Measurements from ENCODE around the gene USH2A.
A peak's percentile ranks its signal among the peaks of the same experiment; 100 is the strongest.

The USH2A gene

DNA sequence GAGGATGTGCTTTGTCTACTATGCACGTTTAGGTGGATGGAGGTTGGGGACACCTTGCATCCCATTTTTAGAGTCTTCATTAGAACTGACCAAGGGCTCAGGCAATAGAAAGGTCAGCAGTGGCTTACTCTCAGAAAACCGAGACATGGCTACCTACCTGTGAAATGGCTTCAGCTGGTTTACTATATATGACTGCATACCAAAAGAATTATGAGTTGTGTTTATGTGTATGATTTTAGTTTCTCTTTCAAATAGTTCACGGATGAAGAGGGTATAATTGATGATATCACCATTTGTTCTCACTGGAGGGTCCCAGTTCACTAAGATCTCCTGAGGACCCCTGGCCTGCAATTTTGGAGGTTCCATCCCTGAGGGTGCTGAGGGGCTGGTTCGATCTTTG, 749.3 kb downstream of the USH2A start:
- DNase-seq, result no peak

DNA sequence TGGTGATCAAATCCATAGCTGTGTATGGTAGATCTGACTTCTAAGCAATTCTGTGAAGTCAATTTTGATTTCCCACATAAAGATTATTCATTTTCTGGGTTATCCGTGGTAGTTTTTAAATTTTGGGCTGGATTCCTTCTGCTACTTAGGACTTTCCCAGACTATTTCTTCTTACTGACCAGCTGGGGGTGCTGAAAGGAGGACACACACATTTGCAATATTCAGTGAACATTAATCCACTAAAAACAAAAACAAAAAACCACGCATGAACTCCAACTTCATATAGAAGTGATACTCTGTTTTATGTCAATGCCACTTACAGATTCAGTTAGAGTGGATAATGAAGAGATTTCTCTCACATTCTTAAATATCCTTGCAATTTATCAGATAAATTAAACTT, 750.8 kb downstream of the USH2A start:
- DNase-seq, result no peak

DNA sequence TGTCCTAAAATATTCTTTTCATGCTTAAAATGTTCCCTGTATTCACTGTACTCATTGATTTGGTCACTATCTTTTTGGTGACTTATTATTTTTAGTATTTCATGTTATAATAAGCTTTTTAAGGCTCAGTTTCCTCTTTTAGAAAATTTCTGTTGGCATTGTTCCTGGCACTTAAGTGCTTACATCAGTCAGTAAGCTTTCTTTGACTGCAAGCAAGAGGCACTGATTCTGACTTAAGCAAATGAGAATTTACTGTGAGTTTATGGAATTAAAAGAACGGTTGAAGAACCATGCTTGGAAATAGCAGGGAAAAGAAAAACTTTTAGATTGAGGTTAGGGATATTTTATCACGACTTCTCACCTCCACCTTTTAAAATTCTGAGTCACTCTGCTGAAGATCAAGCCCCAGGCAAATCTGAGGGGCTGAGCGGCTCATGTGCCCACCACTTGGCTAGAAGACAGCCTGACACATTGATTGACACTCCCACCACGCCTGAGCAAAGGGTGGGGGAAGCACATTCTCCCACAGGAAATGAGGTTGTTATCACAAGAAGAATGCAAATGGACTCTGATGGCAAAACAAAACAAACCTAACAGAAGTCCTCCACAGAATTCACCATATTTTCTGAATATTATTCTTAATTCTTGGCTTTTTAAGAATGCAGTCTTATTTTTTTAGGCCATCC, 753.3 kb downstream of the USH2A start:
- no peak for DNase-seq

DNA sequence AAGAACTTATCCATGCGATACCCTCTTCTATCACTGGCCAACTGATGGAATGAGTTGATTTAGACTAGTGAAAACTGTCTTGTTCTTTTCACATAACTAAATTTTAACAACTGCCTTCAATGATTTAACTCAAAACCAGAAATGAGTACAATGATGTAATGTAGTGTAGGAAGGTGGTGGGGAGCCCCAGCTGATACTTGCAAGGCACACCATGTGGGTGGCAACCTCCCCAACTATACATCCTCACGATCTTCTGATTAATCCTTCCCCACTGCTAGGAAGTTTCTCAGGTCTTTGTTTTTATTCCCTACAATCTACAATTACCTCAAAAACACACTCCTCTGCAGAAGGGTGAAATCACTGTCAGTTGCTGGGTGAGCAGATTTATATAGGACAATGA, 755.5 kb downstream of the USH2A start:
- no peak for DNase-seq

DNA sequence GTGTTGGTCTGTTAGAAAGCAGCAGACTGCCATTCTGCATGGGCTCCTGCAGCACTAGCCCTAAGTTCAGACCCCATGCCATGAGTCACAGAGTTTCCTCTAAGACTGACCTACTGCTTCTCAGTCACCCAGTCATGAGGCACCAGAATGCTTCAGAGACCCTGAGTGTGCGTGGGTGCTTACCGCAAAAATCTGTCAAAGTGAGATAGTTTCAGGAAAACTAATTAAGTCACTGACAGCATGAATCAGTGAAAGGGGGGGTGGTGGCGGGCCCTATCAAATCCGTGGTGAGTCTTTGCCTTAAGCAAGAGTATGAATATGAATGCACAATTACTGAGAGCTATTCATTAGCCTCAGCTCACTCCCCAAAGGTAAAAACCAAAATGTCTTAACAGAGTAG, 758.0 kb downstream of the USH2A start:
- DNase-seq, result no peak

DNA sequence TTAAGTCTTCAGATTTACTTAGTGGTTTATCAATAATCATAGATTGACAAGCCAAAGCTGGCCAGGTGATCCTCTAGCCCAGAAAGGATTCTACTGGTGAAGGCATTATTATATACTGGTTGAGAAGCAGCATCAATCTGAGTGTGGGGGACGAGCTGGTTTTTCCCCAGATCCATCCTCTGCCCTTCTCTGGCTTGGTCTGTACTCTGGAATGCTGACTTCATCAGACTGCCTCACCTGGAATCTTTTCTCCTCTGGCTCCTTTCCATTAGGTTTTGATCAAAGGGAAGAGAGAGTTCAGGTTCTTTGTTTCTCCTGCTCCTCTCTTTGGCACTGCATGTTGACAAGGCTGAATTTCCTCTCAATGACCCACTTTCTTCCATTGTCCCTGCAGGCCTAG, 762.2 kb downstream of the USH2A start:
- DNase-seq, result no peak

DNA sequence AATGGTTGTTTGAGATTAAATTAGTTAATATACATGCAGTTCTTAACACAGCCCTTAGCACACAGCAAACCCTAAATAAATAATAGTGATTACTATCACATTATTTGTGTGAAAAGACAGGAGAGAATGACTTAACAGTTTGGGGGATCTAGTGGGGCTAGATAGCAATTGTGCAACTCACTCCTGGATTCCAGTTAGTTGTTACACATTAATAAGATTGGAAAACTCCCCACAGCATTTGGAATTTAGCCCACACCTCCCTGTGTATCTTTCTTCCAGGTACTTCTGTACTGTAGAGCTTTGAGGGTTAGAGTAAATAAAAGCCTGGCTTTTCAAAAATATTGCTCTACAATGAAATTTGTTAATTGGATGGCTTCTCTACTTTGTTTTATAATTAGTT, 763.0 kb downstream of the USH2A start:
- DNase-seq, result no peak

DNA sequence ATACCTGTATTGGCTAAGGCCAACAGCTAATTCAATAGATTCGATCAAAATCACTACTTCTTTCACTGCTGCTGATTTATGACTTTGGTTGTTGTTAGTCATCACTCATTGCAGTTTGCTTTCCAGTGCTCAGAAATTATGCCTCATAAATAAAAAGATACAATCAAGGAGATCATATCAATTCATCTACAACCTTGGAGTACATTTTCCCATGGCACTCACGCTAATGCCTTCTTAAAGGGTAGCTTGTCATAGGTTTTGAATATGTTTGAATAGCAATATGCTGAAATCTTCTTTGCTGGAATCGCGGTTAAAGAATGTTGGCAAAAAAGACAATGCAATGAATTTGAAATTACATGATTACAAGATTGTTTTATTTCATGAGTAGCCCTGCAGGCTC, 766.2 kb downstream of the USH2A start:
- DNase-seq, result no peak

DNA sequence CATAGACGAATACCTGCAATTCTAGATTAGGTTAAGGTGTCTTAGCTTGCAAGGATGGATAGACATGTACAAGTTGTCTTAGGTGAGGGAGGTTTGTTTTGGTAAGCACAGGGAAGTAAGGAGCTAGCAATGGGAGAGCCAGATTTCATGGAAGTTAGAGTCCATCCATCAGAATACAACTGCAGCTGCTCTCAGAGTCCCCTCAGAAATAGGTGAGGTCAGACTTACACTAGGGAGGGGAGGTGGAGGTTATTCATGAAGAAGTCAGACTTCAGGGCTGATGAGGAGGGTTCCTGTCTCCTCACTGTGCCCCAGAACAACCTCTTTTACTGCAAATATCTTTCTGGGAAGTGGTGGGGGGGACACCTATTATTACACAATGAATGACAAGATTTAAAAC, 770.9 kb downstream of the USH2A start:
- no peak for DNase-seq

DNA sequence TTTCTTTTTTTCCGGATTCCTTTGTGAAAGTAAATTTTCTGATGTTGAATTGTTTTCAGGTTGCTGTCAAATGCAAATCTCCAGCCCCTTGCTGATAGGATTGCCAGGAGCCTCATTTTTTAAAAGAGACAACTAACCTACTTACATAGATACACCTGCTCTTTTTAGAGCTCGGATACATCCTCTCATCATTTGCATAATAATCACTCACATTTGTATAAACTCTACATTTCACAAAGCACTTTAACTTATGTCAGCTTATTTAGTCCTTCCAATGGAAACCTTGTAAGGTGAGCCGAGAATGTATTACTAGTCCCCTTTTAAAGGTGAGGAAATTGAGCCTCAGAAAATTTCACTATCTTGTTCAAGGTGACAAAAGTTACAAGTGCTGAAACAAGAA, 771.4 kb downstream of the USH2A start:
- DNase-seq, result no peak

DNA sequence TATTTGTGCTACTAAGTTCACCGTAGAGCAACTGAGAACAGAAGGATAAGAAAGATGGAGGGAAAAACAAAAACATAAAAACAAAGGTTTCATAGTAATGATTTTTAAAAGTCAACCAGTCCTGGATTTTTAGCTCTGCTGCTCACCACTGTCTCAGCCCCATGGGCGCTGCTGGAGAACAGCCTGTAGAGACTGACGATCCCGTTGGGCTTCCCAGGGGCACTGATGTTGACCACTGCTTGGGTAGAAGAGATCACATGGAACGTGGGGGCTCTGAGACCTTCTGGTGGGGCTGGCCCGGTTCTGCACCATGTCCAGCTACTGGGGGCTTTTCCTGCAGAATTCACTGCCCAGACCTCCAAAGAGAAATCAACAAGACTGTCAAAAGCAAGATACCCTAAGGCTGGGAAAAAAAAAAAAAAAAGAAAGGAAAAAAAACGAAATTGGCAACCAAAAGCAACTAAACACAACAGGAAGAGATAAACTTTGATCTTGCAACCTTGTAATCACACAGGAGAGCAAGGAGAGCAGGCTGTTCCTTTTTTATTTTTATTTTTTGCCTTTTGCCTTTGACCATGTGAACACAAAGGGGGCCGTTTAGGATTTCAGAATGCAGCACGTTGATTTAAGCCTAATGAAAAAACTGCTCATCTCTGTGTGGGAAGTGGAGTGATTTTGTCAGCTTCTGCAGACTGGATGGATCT, 772.6 kb downstream of the USH2A start:
- DNase-seq, result no peak

DNA sequence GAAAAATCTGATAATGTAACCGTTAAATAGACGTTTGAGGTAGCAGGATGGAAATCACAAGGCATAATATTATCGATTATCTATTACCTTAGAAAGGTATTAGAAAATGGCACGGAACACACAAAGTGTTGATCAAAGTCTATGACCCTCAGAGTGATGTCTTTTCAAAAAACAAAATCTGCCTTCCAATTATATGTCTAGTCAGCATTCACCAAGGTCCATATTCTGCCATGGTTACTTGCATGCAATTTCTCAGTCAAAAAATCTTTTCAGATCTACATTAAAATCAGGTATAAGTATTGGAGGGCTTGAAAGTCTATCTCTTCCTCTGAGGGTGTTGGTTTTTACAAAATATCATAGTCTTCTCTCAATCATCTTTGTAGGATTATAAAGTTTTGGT, 774.3 kb downstream of the USH2A start:
- no peak for DNase-seq

DNA sequence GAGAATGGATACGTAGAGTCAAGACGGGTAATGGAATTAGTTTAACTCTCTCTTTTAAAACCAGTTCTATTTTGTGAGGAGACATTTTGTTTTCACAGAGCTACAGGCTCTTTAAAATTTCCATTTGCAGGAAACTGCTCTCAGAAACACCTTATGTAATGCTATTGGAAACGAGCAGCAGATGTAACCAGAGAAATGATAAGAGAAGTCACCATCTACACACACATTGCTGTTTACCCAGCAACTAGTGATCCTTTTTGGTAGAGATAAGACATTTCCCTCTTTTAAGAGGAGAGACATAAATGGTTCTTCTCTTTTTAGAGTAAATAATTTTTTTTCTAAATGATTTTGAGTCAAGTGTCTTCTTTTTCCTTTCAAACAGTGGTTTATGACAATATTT, 775.5 kb downstream of the USH2A start:
- DNase-seq, result peak; percentile 2

DNA sequence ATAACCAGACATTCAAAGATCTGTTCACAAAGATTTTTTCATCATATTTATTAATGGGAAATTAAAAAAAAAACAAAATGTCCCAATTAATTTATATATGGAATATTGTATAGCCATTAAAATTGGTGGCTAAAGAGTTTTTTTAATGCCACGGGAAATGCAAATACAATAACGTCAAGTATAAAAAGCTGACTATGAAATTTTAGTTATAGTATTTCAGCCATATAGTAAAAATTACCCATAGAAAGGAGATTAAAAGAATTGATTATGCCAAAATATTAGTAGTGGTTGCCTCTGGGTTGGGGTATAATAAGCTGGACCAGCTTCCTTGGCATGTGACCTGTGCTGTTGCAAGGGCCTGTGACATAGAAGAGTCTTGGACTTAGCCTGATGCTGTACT, 777.4 kb downstream of the USH2A start:
- DNase-seq, result no peak

DNA sequence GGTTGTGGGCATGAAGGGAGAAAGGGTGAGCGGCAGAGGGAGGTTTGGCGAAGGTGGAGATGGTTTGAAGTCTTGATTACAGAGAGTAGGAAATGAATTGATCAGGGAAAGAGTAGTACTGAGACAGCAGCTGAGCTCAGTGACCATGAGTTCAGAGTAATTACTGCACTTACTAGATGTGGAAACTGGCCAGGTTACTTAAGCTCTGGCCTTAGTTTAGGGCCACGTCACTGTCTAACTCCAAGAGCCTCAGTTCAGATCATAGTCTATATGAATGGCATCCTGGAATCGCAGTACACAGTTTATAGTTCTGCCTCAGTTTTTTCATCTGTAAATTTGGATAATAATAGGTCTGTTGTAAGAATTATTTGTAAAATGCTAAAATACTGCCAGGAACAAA, 778.1 kb downstream of the USH2A start:
- DNase-seq, result no peak

DNA sequence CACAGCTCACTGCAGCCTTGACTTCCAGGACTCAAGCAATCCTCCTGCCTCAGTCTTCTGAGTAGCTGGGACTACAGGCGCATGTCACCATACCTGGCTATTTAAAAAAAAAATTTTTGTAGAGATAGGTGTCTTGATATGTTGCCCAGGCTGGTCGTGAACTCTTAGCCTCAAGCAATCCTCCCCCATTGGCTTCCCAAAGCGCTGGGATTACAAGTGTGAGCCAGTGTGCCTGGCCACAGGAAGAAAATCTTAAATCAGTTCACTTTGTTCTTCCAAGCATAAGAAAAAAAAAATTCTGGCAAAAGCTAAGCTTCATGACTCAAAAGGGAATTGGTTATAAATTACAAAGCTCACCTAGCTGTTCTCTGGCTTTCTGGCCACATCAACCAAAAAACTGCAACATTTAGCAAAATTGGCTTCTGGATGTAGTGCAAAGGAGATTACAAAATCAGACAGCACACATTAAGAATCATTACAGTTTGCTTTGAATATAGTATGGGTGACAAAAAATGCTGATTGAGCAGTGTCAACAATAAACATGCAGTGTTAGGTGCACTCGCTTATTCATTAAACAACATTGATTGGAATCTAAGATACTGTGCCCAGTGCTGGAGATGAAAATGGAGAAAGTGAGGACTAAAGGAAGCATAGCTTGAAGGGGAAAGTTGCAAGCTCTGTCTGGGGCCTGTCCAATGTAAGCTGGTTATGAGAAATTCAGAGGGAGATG, 779.5 kb downstream of the USH2A start:
- no peak for DNase-seq

DNA sequence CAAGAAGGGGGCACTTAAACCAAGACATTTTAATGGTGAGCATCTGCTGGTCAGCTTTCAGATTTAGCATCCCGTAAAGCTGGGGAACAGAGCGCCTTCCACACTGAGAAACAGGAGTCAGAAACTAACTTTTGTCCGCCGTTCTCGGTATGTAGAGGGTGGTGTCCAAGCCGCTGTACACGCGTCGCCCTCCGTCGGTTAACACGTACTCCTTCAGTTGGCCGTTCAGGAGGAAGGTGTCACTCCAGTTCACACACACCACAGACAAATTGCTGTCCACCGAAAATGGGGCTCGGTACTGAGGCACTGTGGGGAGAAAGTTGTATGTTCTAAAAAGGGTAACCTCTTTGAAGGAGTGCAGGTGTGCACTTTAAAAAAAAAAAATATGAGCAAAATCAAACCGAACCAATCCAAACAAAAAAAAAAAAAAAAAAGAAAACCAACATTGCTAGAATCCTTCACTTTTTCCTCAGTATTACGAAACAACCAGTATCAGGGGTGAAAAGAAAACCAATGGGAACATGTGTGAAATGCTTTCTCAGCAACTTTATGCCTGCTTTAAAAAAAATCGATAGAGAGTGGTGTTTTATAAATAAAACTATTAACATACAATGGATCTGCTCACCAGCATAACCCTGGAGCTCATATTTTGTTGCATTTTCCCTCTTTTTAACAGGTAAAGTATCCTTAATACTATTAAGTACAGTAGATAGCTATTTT, 782.7 kb downstream of the USH2A start:
- no peak for DNase-seq

DNA sequence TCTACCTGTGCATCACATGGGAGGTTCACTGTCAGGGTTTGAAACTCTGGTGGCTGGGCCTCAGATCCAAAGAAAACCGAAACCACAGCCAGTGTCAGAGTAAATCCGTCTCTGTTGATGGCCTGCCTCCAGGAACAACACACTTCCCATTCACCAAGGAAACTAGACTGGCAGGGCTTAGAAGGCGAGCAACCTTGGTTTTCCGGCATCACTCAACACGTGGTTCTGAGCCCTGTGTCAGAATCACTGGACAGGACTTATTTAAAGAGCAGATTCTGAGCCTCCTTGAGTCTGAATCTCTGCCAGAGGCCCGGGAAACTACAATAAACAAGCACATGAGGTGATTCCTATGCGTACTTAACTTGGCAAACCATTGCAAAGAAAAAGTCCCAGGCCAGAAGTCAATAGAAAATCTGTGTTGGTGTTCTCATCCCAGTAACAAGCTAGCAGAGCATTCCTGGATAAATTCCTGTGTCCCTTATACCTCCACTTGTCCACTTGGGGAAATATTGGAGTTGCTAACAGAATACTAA, 786.1 kb downstream of the USH2A start:
- no peak for DNase-seq

DNA sequence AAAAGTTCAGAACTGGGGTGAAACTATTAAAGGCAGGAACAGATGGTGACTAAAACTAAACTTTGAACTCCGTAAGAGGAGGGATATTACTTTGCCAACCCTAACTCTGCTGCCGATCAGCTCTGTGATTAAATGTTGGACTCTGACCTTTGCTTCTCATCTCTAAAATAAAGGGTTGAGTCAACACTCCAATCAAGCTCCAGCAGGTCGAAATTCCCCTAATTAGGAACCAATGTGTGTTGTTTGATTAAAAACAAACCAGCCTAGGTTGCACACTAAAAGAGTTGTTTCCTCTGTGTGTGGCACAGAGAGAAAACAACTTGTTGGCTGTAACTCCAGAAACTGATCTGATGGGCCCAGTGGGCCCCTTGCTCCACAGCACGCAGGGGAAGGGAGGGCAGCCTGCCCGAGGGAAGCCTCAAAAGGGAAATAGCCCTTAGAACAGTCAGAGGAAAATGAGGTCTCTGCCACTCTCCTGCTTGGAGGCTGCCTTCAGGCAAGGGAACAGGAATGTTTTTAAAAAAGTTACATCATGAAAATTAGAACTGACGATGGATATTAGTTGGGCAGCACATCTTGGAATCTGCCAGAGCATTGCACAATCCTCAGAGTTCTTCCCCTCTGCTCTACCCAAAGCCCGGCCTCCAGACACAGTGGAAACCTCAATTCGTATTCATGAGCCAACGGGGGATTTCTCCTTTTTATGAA, 786.8 kb downstream of the USH2A start:
- DNase-seq, result no peak

DNA sequence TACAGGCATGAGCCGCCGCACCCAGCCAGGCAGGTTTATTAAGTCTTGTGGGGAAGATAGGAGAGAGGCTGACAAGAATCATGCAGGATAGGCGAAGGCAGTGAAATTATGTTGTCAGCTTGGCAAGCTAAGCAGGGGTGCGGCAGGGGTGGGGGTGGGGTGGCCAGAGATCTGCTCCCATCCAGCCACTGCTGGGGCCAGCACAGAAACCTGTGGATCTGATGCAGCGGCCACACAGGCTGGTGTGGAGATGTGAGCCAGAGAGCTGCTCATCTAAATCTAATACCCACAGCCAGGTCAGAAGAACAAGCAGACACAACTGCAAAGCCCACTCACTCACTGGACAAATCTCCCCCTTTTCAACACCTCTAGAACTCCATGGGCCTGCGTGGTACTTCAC, 787.4 kb downstream of the USH2A start:
- no peak for DNase-seq

DNA sequence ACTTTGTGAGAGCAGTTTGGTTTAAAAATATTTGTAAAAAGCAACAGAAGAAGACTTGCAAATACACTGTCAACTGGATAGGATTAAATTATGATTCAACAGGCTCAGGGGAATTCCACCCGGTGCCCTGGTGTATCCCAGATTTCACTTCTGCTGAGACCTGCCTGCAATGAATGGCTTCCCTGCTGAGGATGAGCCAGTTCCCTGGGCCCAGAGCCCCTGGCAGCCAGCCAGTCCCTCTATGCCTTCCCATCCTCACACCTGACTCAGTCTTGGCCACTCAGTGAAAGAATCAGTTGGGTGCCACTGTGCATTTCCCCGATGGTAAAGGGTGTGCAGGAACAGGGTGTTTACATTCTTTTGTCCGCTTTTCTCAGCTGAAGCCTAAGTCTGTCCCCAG, 791.8 kb downstream of the USH2A start:
- no peak for DNase-seq

DNA sequence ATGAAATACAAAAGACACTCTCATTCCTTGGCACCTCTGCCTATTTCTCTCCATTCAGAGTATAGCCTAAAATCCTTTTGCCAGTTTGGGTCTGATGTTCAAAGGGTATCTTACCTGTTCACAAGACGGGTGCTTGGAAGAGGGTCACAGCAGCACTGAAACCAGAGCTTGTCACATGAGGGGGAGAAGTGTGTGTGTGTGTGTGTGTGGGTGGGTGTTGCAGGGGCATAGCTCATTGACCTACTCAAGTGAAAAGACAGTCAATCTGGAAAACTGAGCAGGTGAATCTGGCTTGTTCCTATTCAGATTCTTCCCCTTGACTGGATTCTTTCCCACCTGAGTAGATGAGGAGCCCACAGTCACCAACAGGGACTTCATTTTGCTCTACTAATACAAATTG, 792.2 kb downstream of the USH2A start:
- DNase-seq, result no peak

DNA sequence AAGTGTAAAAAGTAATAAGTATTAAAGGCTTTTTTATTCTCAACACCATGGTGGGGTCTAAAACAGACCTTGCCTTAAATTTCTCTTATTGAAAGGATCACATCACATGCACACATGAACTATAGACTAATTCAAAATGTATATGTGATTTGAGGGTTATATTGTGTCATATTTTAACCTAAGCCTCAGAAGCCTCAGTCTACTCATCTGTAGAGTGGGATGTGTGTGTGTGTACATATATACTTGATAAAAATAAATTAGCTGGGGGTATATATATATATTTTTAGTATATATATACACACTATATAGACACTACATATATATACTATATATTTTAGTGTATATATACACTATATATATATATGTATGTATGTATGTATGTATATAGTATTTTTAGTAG, 797.3 kb downstream of the USH2A start:
- DNase-seq, result no peak
